Endometrial microvascular endothelial cells (primary cell): ENCODE data around the gene AKAP12. TPM values are rescaled to one million over a fixed set of nuclear protein-coding genes. Genes with fewer than 3 reads are reported as not detected.

Experiments
- in situ Hi-C: cut with HindIII; loops from 2 replicates; pipeline ENCODE4 v1.10.0; 2017; ENCODE audit warnings: low sequenced_read_pairs, low pct_unique_long_range_greater_than_20kb; ENCODE audit errors: inconsistent ontology term
- total RNA-seq: library from RNA; depleted of rRNA; stranded (reverse); fragments of >200 nt; gene quantifications from one replicate; pipeline ENCODE4 v1.2.3, GENCODE V29; 2015; ENCODE audit errors: inconsistent ontology term

Gene AKAP12
- total RNA-seq, 1 donor from 2014 or later = 121 TPM

DNA sequence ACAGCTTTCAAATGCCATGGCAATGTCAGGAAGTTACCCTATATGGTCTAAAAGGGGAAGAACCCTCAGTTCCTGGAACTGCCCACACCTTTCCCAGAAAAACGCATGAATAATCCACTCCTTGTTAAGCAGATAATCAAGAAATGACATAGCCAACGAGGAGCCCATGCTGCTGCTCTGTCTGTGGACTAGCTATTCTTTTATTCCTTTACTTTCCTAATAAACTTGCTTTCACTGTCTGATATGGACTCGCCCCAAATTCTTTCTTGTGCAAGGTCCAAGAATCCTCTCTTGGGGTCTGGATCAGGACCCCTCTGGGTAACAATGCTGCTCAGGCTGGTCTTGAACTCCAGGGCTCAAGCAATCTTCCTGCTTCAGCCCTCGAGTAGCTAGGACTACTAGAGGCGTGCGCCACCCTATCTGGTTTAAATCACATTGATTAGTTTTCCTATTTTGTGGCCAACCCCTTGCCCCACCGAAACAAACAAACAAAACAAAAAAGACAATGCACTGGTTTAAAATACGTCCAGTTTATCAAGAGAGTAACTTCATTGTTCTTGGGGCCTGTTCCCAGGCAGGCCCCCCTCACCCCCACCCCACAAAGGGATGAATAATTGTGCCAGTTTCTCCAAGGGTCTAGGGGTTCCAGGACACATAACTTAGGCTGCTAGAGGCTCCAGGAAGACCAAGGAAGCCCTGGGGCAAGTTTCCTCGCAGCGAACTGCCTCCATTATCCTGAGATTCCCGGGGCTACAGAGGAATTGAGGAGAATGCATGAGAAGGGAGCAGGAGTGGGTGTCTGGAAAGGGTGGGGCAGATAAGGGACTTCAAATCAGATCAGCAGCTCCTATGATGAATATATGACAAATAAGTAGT is 10.1 kb upstream of the AKAP12 start:
- in situ Hi-C loops = no loop called here

DNA sequence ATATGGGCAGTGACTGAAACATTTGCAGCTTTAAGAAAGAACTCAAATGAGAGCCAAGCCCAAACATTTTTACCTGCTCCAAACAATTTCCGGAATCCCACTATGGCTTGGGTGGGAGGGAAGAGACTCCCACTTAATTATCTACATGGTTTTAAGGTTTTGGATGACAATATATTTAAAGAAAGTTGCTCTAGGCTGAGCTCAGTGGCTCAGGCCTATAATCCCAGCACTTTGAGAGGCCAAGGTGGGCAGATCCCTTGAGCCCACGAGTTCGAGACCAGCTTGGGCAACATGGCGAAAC is 9.5 kb upstream of the AKAP12 start:
- in situ Hi-C loops = no loop called here

DNA sequence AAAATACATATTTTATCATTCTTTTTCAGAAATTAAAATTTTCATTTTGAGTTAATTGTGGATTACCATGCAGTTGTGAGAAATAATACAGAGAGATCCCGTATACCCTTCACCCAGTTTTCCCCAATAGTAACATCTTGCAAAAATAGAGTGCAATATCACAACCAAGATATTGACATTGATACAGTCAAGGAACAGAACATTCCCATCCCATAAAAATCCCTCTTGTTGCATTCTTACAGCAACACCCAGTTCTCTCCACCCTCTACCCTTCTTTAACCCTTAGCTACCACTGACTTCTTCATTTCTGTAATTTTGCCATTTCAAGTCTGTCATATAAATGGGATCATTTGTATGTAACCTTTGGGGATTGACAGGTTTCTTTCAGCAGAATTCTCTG is 6.9 kb upstream of the AKAP12 start:
- in situ Hi-C loops = no loop called here

DNA sequence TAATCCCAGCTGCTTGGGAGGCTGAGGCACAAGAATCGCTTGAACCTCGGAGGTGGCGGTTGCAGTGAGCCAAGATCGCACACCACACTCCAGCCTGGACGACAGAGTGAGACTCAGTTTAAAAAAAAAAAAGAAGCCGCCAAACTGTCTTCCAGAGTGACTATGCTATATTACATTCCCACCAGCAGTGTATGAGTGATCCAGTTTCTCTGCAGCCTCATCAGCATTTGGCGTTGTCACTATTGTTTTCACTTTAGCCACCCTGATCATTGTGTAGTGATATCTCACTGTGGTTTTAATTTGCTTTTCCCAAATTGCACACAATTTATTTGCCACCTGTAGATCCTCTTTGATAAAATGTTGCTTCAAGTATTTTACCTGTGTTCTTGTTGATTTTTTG is 6.0 kb upstream of the AKAP12 start:
- in situ Hi-C loops = no loop called here

DNA sequence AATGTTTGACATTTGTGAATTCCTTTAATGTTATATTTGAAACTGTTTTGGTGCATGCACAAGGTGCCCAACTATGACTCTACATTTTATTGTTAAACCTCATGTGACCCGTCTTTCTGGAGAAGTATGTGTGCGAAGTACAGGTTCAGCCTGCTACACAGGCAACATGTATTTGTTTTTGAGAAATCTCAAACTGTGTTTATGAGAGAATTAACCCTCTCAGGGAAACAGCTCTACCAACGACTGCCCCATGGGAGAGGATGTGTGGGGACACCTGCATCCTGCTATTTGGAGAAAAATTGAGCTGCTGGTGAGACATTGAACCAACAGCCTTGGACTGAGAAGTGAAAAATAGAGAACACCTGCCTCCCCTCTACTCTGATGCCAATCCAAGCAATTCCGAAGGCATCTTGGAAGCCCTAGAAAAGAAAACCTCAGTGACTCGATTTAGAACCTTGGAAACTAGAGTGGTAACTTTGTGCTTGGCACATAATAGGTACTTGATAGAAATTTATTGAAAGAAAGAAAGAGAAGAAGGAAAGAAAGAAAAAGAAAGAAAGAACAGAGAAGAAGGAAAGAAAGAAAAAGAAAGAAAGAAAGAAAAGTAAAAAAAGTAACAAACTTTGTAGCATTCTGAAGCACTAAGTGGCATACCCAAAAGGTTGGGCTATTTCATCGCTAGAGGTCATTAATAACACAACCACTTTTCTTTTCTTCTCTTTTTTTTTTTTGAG is 2.9 kb upstream of the AKAP12 start:
- in situ Hi-C loops = no loop called here

DNA sequence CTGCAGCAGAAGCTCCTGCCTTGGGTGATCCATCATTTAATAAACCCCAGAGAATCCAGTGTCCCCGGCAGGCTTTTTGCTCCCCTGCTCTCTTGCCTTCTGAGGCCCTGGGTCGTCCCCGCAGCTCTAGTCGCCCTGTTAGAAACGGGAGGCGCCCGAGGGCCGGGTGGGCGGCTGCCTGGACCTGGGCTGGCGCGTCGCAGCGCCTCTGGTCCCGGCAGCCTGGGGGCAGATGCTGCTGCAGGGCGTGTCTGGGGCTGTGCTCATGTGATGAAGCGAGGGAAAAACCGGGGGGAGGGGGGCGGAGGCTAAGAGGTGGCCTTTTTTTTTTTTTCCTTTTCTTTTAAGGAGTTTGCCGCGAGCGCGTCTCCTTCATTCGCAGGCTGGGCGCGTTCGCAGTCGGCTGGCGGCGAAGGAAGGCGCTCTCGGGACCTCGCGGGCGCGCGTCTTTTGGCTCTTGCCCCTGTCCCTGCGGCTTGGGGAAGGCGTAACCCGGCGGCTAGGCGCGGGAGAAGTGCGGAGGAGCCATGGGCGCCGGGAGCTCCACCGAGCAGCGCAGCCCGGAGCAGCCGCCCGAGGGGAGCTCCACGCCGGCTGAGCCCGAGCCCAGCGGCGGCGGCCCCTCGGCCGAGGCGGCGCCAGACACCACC is 394 bp downstream of the AKAP12 start:
- in situ Hi-C loops = no loop called here

DNA sequence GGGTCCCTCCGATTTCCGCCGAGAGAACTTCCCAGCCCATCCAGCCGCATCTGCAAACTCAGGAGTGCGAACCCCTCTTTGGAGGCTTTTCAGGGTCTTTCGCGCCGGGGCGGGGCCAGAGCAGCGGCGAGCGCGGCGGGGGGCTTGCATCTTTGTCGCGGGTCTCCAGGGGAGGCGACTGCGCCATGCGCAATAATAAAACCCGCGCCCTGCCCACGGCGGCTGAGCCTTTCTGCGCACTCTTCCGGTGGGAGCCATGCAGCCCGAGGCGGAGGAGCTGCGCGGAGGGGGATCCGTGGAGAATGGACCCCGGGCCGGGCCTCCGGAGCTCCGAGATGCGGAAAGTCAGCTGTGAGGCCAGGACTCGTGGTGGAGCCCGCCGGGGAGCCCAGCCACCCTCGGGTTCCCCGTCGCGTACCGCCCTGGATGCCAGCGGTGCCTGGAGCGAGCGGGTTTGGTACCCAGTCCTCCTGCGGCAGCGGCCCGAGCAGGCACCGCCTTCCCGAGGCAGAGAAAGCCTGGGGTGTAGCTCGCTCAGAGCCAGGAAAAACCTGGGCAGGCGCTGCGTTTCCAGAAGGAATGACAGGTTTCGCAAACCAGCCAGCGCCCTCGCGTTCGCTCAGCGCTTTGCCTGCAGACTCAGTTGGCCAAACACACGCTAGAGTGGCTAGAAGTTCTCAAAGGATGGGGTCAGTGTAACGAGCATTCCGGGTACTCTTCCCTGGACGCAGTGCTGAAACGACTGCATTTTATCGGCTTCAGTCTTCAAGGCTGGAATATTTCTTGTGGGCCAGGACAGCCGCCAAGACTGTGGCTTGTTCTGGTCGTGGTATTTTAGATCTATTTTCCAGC is 1.2 kb downstream of the AKAP12 start:
- in situ Hi-C loops = no loop called here

DNA sequence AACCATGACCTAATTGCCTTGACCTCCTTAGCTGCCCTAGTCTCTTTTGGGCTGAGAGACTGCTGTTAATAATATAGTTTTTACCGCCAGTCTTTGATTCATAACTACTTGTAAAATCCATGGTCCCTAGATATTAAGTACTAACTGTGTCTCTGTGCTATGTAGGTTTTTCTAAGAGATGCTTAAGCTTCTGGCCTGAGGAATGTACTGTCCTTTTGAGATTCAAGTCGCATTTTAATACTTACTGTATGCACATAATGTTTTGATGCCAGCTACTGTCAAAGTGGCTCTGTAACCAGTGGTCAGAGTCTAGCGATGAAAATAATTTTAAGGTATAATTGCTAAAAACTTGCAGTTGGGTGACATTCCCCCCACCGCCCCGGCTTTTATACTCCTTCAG is 2.1 kb downstream of the AKAP12 start:
- in situ Hi-C loops = no loop called here

DNA sequence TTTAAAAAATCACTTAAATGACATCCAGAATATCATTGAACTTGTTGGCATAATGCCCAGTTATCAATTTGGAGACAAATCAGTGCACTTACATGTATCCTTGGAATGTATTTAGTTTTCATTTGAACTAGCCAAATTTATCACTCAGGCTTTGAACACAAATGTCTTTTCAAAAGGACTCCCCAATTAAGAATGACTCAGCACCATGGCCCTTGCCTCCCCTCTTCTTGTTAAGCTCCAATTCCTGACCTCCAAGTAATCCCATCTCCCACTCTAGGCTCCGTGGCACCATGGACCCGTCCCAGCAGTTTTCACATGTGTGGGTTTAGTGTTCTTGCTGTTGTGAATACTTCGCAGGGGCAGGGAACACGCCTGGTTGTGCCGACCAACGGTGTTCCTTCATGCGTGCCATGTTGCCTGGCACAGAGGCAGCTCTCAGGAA is 2.7 kb downstream of the AKAP12 start:
- in situ Hi-C loops = no loop called here

DNA sequence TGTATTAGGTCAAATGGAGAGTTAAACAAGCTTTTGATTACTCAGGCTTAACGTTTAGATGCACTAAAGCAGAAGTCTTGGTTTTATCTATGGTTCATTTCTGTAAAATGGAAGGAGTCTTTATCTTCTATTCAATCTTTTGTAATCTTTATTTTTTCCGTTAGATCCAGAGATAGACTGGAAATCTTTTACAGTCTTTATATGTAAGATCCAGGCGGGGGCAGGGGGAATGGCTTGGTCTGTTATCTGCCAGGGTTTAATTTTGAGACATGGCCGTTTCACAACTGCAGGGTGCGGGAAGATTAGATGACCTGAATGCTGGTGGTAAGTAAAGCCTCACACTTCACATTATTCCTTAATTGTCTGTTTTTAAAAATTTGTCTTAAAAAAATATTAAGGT is 3.7 kb downstream of the AKAP12 start:
- in situ Hi-C loops = no loop called here

DNA sequence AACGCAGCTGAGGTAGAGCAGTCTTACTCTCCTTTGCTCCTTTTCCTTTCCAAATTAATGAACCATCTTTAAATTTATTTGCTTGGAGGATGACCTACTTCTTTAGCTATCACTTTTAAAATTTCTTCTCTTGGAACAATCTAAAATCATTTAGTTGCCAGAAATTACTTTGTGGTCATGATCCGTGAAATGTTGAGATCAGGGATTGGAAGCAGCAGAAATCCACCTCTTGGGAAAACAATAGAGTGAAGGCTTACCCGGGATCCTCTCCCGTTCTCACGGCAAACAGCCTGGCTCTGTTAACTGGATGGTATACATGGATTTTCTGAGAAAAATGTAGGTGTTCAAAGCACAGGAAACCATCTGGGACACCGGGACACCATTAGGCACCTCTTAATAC is 7.7 kb downstream of the AKAP12 start:
- in situ Hi-C loops = no loop called here

DNA sequence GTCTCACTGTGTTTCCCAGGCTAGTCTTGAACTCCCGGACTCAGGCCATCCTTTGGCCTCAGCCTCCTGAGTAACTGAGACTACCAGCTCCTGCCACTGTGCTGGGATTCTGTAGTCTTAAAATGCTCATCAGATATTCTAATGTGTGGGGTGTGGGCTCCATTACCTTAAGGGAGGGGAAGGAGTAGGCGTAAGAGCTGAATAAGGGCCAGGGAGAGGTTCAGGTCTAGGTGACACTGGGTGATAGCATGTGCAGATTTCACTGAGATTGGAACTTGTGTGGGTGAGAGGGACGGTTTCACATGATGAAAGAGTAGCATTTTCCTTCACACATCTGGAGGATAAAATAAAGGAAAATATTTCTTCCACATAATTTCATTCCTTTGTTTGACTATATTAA is 8.5 kb downstream of the AKAP12 start:
- in situ Hi-C loops = no loop called here

DNA sequence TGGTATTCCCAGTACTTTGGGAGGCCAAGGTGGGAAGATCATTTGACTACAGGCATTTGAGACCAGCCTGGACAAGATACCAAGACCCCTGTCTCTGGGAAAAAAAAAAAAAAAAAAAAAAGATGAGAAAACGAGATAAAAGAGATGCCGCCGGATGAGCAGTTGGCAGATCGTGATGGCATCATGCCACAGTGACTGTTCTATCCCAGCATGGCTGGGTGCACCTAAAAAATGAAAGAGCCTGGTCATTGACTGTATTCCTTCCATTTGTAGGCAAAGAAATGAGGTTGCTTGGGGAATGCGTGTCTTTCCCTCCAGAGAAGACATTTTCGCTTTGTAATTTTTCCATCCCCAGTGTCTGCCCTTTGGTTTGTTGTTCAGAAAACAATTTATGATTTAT is 12.9 kb downstream of the AKAP12 start:
- in situ Hi-C loops = no loop called here

DNA sequence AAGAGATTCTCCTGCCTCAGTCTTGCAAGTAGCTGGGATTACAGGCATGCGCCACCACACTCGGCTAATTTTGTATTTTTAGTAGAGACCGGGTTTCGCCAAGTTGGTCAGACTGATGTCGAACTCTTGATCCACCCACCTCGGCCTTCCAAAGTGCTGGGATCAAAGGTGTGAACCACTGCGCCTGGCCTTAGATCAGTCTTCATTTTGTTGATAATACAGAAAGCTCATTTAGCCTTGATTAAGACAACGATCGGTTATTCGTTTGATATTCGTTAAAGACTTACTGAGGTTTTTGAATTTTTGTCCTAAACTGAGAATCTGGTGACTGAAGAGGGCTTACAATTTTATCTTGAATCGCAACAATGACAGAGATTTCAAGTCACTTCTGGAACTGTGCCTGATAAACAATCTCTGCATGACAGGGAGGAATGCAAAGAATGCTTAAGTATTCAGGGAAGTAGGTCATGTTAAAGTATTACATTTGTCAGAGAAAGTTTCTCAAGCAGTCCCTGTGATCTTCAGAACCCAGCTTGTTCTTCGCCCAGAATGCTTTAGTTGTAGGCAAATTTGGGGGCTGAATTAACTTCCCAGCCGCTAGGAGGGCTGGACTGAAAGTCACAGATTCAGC is 14.8 kb downstream of the AKAP12 start:
- in situ Hi-C loops = no loop called here

DNA sequence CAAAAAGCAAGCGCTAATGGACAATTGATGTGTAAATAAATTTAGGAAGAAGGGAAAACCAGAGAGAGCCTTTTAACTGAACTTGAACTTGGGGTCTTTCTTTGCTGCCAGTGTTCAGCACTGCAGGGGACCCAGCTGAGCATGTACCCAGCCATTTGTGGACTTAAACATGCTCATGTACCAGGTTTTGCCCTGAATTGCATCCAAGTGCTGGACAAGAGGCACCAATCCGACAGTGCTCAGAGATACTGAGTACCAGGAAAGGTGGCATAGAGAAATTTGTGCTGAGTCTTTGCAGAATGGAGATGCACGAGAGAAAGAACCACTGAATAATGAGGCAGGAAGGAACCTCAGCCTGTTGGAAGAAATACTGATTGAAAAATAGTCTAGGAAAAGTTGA is 16.0 kb downstream of the AKAP12 start:
- in situ Hi-C loops = no loop called here

DNA sequence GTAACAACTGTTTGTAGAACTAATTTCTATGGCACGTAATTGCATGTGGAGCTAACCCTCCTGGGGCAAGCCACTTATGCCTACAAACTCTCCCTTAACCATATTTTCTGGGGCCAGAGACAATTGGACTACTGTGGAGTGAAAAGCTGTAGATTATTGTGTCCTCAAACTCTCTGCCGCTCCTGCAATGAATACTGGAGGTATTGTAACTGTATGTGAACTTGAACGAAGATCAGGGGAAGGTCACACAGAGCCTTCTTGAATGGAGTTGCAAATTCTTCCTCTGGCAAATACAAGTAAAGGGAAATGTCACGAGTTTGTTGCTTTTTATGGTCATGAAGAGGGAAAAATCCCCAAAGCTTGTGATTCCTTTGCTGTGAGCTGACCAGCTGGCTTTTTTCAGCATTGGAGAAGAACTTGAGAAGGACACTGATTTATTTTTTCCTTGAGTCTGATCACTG is 18.2 kb downstream of the AKAP12 start:
- in situ Hi-C loops = no loop called here

DNA sequence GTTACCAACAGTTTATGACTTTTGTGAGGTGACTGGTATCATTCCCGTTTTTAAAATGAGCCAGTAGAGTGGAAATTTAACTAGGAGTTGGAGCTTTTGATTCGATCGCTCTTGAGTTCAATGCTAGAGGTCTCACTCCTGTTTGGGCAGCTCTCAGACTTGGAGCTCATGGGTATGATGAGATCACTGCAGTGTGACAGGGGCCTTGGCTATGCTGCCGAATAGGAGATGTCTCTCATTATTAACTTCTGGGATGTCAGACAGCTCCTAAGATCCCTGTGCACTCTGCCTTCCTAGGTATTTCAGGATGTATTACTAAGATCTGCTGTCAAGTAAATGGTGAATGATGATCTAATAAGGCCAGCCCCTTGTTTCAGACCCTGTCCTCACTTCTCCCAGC is 20.4 kb downstream of the AKAP12 start:
- in situ Hi-C loops = no loop called here

DNA sequence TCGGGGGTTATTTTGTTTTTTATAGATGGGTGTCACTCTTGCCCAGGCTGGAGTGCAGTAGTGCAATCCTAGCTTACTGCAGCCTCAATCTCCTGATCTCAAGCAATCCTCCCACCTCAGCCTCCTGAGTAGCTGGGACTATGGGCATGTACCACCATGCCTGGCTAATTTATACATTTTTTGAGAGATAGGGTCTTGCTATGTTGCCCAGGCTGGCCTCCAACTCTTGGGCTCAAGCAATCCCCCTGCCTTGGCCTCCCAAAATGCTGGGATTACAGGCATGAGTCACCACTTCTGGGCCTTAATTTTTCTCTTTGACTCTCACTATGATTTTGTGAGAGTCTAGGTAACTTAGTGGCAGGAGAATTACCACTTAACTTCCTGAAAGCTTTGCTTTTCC is 23.3 kb downstream of the AKAP12 start:
- in situ Hi-C loops = no loop called here

DNA sequence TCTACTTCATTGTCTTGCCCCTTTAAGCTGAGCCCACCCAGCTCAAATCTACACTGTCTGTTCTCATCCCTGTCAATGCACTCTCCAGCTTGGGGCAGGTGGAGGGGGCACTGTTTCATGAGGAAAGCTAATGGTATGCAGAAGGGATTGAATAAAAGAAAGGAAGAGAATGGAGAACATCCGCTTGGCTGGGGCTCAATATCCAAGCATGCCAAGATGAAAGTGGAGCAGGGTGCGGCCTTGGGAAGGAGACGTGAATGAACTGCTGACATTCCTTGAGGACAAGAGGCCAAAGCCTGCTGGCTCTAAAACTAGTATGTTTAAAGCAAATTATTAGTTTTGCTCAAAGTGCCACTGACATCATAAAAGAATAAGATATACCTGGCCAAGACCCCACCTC is 24.2 kb downstream of the AKAP12 start:
- in situ Hi-C loops = no loop called here
